HEK293 (cell line): ENCODE measurements around the gene GMDS.

Experiments used
- FEZF1 ChIP-seq: fragments of 450-650 bp; formaldehyde crosslinking; IDR thresholded peaks from 2 replicates; pipeline ENCODE4 v1.5.1; 2016; ENCODE audit warnings: missing biosample characterization, missing genetic modification characterization
- GLIS1 ChIP-seq: fragments of 450-650 bp; formaldehyde crosslinking; IDR thresholded peaks from 2 replicates; pipeline ENCODE4 v1.5.1; 2016; ENCODE audit warnings: missing biosample characterization, missing genetic modification characterization
- TRIM28 ChIP-seq: IDR thresholded peaks from 2 replicates; pipeline ENCODE4 v1.6.1; 2011; ENCODE audit warnings: low read length, control low read depth, borderline replicate concordance
- ZNF121 ChIP-seq: fragments of 450-650 bp; formaldehyde crosslinking; IDR thresholded peaks from 2 replicates; pipeline ENCODE4 v1.5.1; 2016; ENCODE audit warnings: missing biosample characterization, missing genetic modification characterization
- ZNF133 ChIP-seq: fragments of 450-650 bp; formaldehyde crosslinking; IDR thresholded peaks from 2 replicates; pipeline ENCODE4 v1.5.1; 2016; ENCODE audit warnings: missing biosample characterization, missing genetic modification characterization
- ZNF138 ChIP-seq: fragments of 450-650 bp; formaldehyde crosslinking; IDR thresholded peaks from 2 replicates; pipeline ENCODE4 v1.5.1; 2016; ENCODE audit warnings: missing biosample characterization, missing genetic modification characterization, borderline replicate concordance
- ZNF184 ChIP-seq: fragments of 450-650 bp; IDR thresholded peaks from 2 replicates; pipeline ENCODE4 v1.5.1; 2018; ENCODE audit warnings: missing biosample characterization, mild to moderate bottlenecking, missing genetic modification characterization
- ZNF2 ChIP-seq: fragments of 450-650 bp; formaldehyde crosslinking; IDR thresholded peaks from 2 replicates; pipeline ENCODE4 v1.5.1; 2016; ENCODE audit warnings: missing biosample characterization, missing genetic modification characterization
- ZNF274 ChIP-seq, 2 experiments: fragments of 200-500 bp in 1 of 2; fragments of 450-650 bp in 1 of 2; sonication (Bioruptor generic) in 1 of 2; formaldehyde crosslinking in 1 of 2; IDR thresholded peaks; 2 replicates each; pipeline versions ENCODE4 v1.5.1 to v1.6.1; 2014 to 2016; ENCODE audit warnings: borderline replicate concordance in 1 of 2, inconsistent platforms in 1 of 2, low read length in 1 of 2, missing biosample characterization in 1 of 2, missing genetic modification characterization in 1 of 2
- ZNF302 ChIP-seq: fragments of 450-650 bp; formaldehyde crosslinking; IDR thresholded peaks from 2 replicates; pipeline ENCODE4 v1.5.1; 2016; ENCODE audit warnings: missing biosample characterization, missing genetic modification characterization, low read depth
- ZNF335 ChIP-seq: fragments of 450-650 bp; formaldehyde crosslinking; conservative IDR thresholded peaks from 2 replicates; pipeline ENCODE4 v1.5.1; 2016; ENCODE audit warnings: missing biosample characterization, missing genetic modification characterization
- ZNF585B ChIP-seq: fragments of 450-650 bp; formaldehyde crosslinking; IDR thresholded peaks from 2 replicates; pipeline ENCODE4 v1.5.1; 2016; ENCODE audit warnings: missing biosample characterization, missing genetic modification characterization
- ZNF626 ChIP-seq: fragments of 450-650 bp; sonication (Bioruptor Pico); formaldehyde crosslinking; IDR thresholded peaks from 2 replicates; pipeline ENCODE4 v1.5.1; 2018; ENCODE audit warnings: missing biosample characterization, missing genetic modification characterization, inconsistent platforms
- ZNF654 ChIP-seq: fragments of 450-650 bp; formaldehyde crosslinking; IDR thresholded peaks from 2 replicates; pipeline ENCODE4 v1.5.1; 2016; ENCODE audit warnings: low read depth, missing biosample characterization, missing genetic modification characterization
- ZNF701 ChIP-seq: fragments of 450-650 bp; formaldehyde crosslinking; IDR thresholded peaks from 2 replicates; pipeline ENCODE4 v1.5.1; 2016; ENCODE audit warnings: missing biosample characterization, missing genetic modification characterization
- ZNF747 ChIP-seq: fragments of 450-650 bp; formaldehyde crosslinking; IDR thresholded peaks from 2 replicates; pipeline ENCODE4 v1.5.1; 2016; ENCODE audit warnings: missing biosample characterization, missing genetic modification characterization
- ZNF791 ChIP-seq: fragments of 450-650 bp; formaldehyde crosslinking; IDR thresholded peaks from 2 replicates; pipeline ENCODE4 v1.5.1; 2016; ENCODE audit warnings: missing biosample characterization, missing genetic modification characterization
- ZNF792 ChIP-seq: fragments of 450-650 bp; formaldehyde crosslinking; IDR thresholded peaks from 2 replicates; pipeline ENCODE4 v1.5.1; 2016; ENCODE audit warnings: missing biosample characterization, missing genetic modification characterization
- ZNF830 ChIP-seq: fragments of 450-650 bp; IDR thresholded peaks from 2 replicates; pipeline ENCODE4 v1.5.0; 2018; ENCODE audit warnings: missing biosample characterization, missing genetic modification characterization, low read depth, mild to moderate bottlenecking, moderate library complexity
- ZSCAN16 ChIP-seq: fragments of 450-650 bp; formaldehyde crosslinking; IDR thresholded peaks from 2 replicates; pipeline ENCODE4 v1.5.1; 2016; ENCODE audit warnings: missing biosample characterization, missing genetic modification characterization
- TF ChIP-seq, protein P1 (sequence below): fragments of 450-650 bp; formaldehyde crosslinking; IDR thresholded peaks from 2 replicates; pipeline ENCODE4 v1.5.1; 2016; ENCODE audit warnings: missing biosample characterization, missing genetic modification characterization
- TF ChIP-seq, protein P2 (sequence below): fragments of 450-650 bp; formaldehyde crosslinking; IDR thresholded peaks from 2 replicates; pipeline ENCODE4 v1.5.1; 2016; ENCODE audit warnings: missing biosample characterization, missing genetic modification characterization
- TF ChIP-seq, protein P3 (sequence below): fragments of 450-650 bp; formaldehyde crosslinking; optimal IDR thresholded peaks from 2 replicates; pipeline ENCODE3; 2016; ENCODE audit warnings: missing biosample characterization, mild to moderate bottlenecking, missing genetic modification characterization
- TF ChIP-seq, protein P4 (sequence below): fragments of 450-650 bp; formaldehyde crosslinking; IDR thresholded peaks from 2 replicates; pipeline ENCODE4 v1.5.1; 2016; ENCODE audit warnings: missing biosample characterization, missing genetic modification characterization
- TF ChIP-seq, protein P5 (sequence below): fragments of 450-650 bp; formaldehyde crosslinking; IDR thresholded peaks from 2 replicates; pipeline ENCODE4 v1.5.1; 2016; ENCODE audit warnings: missing biosample characterization, missing genetic modification characterization
- TF ChIP-seq, protein P6 (sequence below): fragments of 450-650 bp; formaldehyde crosslinking; IDR thresholded peaks from 2 replicates; pipeline ENCODE4 v1.5.0; 2017; ENCODE audit warnings: missing biosample characterization, missing genetic modification characterization, borderline replicate concordance
- TF ChIP-seq, protein P7 (sequence below): fragments of 450-650 bp; formaldehyde crosslinking; IDR thresholded peaks from 2 replicates; pipeline ENCODE4 v1.5.1; 2016; ENCODE audit warnings: missing biosample characterization, missing genetic modification characterization
- TF ChIP-seq, protein P8 (sequence below): fragments of 450-650 bp; formaldehyde crosslinking; IDR thresholded peaks from 2 replicates; pipeline ENCODE4 v1.5.1; 2016; ENCODE audit warnings: missing biosample characterization, missing genetic modification characterization

GMDS gene

DNA sequence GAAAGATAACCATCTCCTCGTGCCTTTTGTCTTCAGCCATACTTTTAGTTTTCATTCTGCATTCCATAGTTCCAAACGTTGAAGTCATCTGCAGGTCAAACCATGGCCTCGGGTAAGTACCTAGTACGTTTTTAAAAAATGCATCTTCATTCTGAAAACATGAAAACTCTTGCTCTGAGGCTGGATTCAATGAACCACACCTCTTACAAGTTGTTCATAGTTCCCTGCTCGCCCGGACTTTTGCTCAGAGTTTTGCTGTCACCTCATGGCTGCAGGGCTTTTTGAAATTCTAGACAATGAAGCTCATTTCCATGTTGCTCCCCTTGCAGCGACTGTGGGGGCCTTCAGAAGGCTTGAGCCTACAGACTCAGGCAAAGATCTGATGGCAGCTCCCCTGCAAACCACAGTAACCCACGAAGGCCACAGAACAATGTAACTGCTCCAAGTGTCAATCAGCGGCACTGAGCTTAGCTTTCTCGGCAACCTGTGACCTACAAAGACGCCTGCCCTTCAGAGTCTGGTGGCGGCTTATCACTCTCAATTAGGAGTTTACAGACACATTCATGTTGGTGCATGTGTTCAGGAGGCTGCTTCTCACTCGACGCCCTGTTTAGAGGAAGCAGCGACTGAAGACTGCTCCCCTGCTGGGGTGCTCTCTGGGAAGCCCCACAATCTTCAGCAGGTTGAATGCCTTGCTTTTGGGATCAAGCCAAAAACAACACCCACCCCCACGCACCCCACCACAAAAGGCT is 574.5 kb downstream of the GMDS start (continued):
- TF ChIP-seq, protein P1, sequence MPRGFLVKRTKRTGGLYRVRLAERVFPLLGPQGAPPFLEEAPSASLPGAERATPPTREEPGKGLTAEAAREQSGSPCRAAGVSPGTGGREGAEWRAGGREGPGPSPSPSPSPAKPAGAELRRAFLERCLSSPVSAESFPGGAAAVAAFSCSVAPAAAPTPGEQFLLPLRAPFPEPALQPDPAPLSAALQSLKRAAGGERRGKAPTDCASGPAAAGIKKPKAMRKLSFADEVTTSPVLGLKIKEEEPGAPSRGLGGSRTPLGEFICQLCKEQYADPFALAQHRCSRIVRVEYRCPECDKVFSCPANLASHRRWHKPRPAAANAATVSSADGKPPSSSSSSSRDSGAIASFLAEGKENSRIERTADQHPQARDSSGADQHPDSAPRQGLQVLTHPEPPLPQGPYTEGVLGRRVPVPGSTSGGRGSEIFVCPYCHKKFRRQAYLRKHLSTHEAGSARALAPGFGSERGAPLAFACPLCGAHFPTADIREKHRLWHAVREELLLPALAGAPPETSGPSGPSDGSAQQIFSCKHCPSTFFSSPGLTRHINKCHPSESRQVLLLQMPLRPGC (tag by site-specific recombination) = 0 out of 2 replicates have a peak, but pooled peaks have one; percentile 15
- TF ChIP-seq ZNF335 (tag by site-specific recombination) (peak; percentile 60), ZNF654 (tag by site-specific recombination) (no peak), GLIS1 (tag by site-specific recombination) (peak; percentile 79), ZNF2 (no peak), TRIM28 (peak; percentile 90; the same call in 1 of the 2 replicates), ZNF701 (tag by site-specific recombination) (no peak), ZNF626 (tag by site-specific recombination) (no peak), ZNF747 (tag by site-specific recombination) (no peak), FEZF1 (peak; percentile 76), ZNF121 (tag by site-specific recombination) (no peak), ZNF138 (tag by site-specific recombination) (no peak), ZNF791 (tag by site-specific recombination) (no peak), ZNF133 (tag by site-specific recombination) (no peak), ZNF274 (IDR thresholded peaks at IDR 0.05; ENCODE audit: low read length) (no peak), ZNF274 (tag by site-specific recombination; IDR thresholded peaks at IDR 0.05; ENCODE audit: borderline replicate concordance) (no peak), ZNF302 (tag by site-specific recombination) (no peak), ZNF585B (tag by site-specific recombination) (no peak), ZNF830 (tag by site-specific recombination) (no peak), ZNF792 (tag by site-specific recombination) (no peak), ZNF184 (tag by site-specific recombination) (no peak), ZSCAN16 (tag by site-specific recombination) (0 out of 2 replicates have a peak, but pooled peaks have one; percentile 29)
- TF ChIP-seq, protein P2, sequence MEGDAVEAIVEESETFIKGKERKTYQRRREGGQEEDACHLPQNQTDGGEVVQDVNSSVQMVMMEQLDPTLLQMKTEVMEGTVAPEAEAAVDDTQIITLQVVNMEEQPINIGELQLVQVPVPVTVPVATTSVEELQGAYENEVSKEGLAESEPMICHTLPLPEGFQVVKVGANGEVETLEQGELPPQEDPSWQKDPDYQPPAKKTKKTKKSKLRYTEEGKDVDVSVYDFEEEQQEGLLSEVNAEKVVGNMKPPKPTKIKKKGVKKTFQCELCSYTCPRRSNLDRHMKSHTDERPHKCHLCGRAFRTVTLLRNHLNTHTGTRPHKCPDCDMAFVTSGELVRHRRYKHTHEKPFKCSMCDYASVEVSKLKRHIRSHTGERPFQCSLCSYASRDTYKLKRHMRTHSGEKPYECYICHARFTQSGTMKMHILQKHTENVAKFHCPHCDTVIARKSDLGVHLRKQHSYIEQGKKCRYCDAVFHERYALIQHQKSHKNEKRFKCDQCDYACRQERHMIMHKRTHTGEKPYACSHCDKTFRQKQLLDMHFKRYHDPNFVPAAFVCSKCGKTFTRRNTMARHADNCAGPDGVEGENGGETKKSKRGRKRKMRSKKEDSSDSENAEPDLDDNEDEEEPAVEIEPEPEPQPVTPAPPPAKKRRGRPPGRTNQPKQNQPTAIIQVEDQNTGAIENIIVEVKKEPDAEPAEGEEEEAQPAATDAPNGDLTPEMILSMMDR (tag by site-specific recombination) = no peak
- TF ChIP-seq, protein P3, sequence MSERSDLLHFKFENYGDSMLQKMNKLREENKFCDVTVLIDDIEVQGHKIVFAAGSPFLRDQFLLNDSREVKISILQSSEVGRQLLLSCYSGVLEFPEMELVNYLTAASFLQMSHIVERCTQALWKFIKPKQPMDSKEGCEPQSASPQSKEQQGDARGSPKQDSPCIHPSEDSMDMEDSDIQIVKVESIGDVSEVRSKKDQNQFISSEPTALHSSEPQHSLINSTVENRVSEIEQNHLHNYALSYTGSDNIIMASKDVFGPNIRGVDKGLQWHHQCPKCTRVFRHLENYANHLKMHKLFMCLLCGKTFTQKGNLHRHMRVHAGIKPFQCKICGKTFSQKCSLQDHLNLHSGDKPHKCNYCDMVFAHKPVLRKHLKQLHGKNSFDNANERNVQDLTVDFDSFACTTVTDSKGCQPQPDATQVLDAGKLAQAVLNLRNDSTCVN (tag by site-specific recombination) = no peak
- TF ChIP-seq, protein P4, sequence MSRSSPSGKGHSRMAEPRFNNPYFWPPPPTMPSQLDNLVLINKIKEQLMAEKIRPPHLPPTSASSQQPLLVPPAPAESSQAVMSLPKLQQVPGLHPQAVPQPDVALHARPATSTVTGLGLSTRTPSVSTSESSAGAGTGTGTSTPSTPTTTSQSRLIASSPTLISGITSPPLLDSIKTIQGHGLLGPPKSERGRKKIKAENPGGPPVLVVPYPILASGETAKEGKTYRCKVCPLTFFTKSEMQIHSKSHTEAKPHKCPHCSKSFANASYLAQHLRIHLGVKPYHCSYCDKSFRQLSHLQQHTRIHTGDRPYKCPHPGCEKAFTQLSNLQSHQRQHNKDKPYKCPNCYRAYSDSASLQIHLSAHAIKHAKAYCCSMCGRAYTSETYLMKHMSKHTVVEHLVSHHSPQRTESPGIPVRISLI (tag by site-specific recombination) = no peak
- TF ChIP-seq, protein P5, sequence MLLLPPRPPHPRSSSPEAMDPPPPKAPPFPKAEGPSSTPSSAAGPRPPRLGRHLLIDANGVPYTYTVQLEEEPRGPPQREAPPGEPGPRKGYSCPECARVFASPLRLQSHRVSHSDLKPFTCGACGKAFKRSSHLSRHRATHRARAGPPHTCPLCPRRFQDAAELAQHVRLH (tag by site-specific recombination) = no peak
- TF ChIP-seq, protein P6, sequence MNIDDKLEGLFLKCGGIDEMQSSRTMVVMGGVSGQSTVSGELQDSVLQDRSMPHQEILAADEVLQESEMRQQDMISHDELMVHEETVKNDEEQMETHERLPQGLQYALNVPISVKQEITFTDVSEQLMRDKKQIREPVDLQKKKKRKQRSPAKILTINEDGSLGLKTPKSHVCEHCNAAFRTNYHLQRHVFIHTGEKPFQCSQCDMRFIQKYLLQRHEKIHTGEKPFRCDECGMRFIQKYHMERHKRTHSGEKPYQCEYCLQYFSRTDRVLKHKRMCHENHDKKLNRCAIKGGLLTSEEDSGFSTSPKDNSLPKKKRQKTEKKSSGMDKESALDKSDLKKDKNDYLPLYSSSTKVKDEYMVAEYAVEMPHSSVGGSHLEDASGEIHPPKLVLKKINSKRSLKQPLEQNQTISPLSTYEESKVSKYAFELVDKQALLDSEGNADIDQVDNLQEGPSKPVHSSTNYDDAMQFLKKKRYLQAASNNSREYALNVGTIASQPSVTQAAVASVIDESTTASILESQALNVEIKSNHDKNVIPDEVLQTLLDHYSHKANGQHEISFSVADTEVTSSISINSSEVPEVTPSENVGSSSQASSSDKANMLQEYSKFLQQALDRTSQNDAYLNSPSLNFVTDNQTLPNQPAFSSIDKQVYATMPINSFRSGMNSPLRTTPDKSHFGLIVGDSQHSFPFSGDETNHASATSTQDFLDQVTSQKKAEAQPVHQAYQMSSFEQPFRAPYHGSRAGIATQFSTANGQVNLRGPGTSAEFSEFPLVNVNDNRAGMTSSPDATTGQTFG (tag by site-specific recombination) = no peak
- TF ChIP-seq, protein P7, sequence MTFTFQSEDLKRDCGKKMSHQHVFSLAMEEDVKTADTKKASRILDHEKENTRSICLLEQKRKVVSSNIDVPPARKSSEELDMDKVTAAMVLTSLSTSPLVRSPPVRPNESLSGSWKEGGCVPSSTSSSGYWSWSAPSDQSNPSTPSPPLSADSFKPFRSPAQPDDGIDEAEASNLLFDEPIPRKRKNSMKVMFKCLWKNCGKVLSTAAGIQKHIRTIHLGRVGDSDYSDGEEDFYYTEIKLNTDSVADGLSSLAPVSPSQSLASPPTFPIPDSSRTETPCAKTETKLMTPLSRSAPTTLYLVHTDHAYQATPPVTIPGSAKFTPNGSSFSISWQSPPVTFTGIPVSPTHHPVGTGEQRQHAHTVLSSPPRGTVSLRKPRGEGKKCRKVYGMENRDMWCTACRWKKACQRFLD = no peak
- TF ChIP-seq, protein P8, sequence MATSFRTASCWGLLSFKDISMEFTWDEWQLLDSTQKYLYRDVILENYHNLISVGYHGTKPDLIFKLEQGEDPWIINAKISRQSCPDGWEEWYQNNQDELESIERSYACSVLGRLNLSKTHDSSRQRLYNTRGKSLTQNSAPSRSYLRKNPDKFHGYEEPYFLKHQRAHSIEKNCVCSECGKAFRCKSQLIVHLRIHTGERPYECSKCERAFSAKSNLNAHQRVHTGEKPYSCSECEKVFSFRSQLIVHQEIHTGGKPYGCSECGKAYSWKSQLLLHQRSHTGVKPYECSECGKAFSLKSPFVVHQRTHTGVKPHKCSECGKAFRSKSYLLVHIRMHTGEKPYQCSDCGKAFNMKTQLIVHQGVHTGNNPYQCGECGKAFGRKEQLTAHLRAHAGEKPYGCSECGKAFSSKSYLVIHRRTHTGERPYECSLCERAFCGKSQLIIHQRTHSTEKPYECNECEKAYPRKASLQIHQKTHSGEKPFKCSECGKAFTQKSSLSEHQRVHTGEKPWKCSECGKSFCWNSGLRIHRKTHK (tag by site-specific recombination) = no peak
